Ascending aorta (tissue), 2 donors: ENCODE data around the gene PDSS1. TPM values are rescaled to one million over a fixed set of nuclear protein-coding genes. Genes with fewer than 3 reads are reported as not detected.
"Not testable (repeated sequence)": the region's sequence is repeated elsewhere in the genome, so short reads cannot be mapped to it uniquely, and the experiment has no call there.

ENCODE experiments used
- DNase-seq, 2 donors: peaks; one replicate each; pipeline ENCODE4 v3.0.0-alpha.2; 2019; ENCODE audit warnings: low spot score in 2 of 2
- H3K27ac ChIP-seq, 2 donors: fragments of 200-600 bp; sonication (generic); one replicate each; pipeline ENCODE4 v1.5.1; 2016 to 2017; ENCODE audit warnings: mild to moderate bottlenecking in 1 of 2
- H3K27me3 ChIP-seq: fragments of 200-600 bp; sonication (generic); one replicate; pipeline ENCODE4 v1.5.1; 2017
- H3K36me3 ChIP-seq, 2 donors: fragments of 200-600 bp; sonication (generic); one replicate each; pipeline ENCODE4 v1.5.1; 2016
- H3K4me1 ChIP-seq, 2 donors: fragments of 200-600 bp; sonication (generic); one replicate each; pipeline ENCODE4 v1.5.1; 2016 to 2017; ENCODE audit warnings: mild to moderate bottlenecking in 1 of 2
- H3K4me3 ChIP-seq, 2 donors: fragments of 200-600 bp; sonication (generic); one replicate each; pipeline ENCODE4 v1.5.1; 2016 to 2017; ENCODE audit warnings: mild to moderate bottlenecking in 1 of 2
- H3K9me3 ChIP-seq, 2 donors: fragments of 200-600 bp; sonication (generic); one replicate each; pipeline ENCODE4 v1.5.1; 2016
- intact Hi-C: fragments of 100-400 bp; cut with DNase I; formaldehyde crosslinking; loops from one replicate; pipeline ENCODE4 v1.15.1; 2023
- total RNA-seq: library from RNA; depleted of rRNA; stranded (reverse); fragments of >200 nt; gene quantifications from one replicate; pipeline ENCODE4 v1.1.0, GENCODE V29; 2016
- TF ChIP-seq, protein P1 (sequence below), 3 experiments: fragments of 200-600 bp in 2 of 3; fragments of 450-650 bp in 1 of 3; sonication (generic) in 2 of 3; IDR thresholded peaks; one replicate each; pipeline ENCODE4 v1.5.1; 2016 to 2019; ENCODE audit warnings: antibody characterized with exemption in 3 of 3, mild to moderate bottlenecking in 1 of 3, moderate library complexity in 1 of 3

PDSS1 gene
- total RNA-seq, 1 donor from 2014 or later, result not detected

- DNase-seq, result no peak
- Histone ChIP-seq H3K27ac (no peak overlapping the region), H3K9me3 (no peaks in the 10 kb centered on the region), H3K27me3 (no peaks in the 10 kb centered on the region), H3K4me3 (no peak overlapping the region), H3K4me1 (no peaks in the 10 kb centered on the region), H3K36me3 (no peaks in the 10 kb centered on the region)
- intact Hi-C loops, result no loop called here
- TF ChIP-seq, protein P1, sequence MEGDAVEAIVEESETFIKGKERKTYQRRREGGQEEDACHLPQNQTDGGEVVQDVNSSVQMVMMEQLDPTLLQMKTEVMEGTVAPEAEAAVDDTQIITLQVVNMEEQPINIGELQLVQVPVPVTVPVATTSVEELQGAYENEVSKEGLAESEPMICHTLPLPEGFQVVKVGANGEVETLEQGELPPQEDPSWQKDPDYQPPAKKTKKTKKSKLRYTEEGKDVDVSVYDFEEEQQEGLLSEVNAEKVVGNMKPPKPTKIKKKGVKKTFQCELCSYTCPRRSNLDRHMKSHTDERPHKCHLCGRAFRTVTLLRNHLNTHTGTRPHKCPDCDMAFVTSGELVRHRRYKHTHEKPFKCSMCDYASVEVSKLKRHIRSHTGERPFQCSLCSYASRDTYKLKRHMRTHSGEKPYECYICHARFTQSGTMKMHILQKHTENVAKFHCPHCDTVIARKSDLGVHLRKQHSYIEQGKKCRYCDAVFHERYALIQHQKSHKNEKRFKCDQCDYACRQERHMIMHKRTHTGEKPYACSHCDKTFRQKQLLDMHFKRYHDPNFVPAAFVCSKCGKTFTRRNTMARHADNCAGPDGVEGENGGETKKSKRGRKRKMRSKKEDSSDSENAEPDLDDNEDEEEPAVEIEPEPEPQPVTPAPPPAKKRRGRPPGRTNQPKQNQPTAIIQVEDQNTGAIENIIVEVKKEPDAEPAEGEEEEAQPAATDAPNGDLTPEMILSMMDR (IDR thresholded peaks at IDR 0.05), result no peak
Observed at GRCh38 chr10:26662864-26663263, 34.6 kb upstream of the PDSS1 start.

DNA sequence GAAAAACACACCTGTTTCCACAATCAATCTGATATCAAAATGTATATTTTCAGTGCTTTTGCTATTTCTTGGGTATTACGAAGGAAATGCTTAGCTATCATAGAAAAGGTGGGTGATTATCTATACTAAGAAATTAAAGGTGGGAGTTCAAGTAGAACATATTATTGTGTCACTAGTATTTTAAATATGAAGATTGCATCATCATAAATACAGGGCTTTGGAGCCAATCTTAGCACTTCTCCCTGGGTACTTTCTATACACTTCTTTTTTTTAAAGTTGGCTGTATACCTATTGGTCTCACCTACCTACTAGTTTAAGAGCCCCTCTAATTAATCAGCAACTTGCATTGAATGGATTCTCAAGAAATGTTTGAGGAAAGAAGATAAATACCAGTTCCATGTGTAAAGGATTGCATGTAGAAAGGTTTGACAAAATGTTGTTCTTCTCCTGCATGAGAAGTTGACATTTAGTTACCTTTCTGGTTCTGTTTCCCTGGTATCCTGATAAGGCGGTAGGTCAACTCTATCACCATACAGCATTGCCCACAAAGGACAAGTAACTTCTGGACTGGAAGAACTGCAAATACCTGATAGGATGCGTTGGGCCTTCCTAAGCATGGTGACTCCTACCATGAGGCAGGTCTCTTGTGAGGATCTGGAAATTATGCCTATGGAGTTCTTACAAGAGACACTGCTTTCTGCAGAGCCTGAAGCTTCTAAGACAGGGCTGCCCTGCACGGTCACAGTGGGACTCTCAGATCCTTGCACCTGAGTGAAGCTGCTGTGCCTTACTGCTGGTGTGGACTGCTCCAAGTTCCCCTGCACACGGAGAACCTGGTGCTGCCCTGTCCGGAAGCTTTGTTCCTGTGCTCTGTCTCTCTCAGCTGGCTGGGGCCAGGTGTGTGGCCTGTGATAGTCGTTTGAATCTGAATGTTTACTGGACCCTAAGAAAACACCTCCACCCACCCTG, 32.1 kb upstream of the PDSS1 start:
- no peaks in the 10 kb centered on the region for H3K9me3 ChIP-seq
- H3K27me3 ChIP-seq, result no peaks in the 10 kb centered on the region
- H3K4me1 ChIP-seq, result no peaks in the 10 kb centered on the region
- TF ChIP-seq, protein P1 (IDR thresholded peaks at IDR 0.05), result no peak
- no peak for DNase-seq
- no peak overlapping the region for H3K4me3 ChIP-seq
- H3K36me3 ChIP-seq, result no peaks in the 10 kb centered on the region
- intact Hi-C loops, result no loop called here
- no peak overlapping the region for H3K27ac ChIP-seq

DNA sequence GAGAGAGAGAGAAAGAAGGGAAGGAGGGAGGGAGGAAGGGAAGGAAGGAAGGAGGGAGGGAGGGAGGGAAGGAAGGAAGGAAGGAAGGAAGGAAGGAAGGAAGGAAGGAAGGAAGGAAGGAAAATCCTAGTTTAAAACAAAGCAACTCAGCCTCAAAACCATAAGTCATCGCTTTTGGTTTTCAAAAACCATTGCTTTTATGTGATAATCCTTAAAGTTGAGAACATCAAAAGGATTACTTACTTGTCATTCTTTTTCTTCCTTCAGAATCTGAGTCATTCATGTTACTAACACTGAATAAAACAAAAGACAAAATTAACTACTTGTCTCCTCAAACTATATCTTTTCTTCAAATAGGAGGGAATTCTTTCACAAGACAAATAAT, 21.6 kb upstream of the PDSS1 start:
- H3K27ac ChIP-seq, result no peak overlapping the region
- TF ChIP-seq, protein P1 (IDR thresholded peaks at IDR 0.05), result no peak
- no peaks in the 10 kb centered on the region for H3K4me1 ChIP-seq
- no peak overlapping the region for H3K4me3 ChIP-seq
- H3K27me3 ChIP-seq, result no peaks in the 10 kb centered on the region
- intact Hi-C loops, result no loop called here
- no peak for DNase-seq
- no peaks in the 10 kb centered on the region for H3K36me3 ChIP-seq
- H3K9me3 ChIP-seq, result no peaks in the 10 kb centered on the region

DNA sequence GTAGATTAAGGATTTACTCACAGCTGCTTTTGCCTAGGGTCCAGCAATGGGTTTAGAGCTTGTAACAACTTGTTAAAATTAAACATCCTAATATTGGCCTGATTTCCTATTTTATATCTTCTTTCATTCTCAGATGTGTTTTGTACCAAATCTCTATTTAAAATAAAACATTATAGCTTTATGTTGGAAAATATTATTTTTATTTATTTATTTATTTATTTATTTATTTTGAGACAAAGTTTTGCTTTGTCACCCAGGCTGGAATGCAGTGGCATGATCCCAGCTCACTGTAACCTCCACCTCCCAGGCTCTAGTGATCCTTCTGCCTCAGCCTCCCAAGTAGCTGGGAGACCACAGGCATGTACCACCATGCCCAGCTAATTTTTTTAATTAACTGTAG, 17.9 kb upstream of the PDSS1 start:
- intact Hi-C loops, result no loop called here
- Histone ChIP-seq H3K27ac (no peak overlapping the region), H3K4me1 (no peaks in the 10 kb centered on the region), H3K4me3 (no peak overlapping the region), H3K36me3 (no peaks in the 10 kb centered on the region), H3K9me3 (no peaks in the 10 kb centered on the region), H3K27me3 (no peaks in the 10 kb centered on the region)
- TF ChIP-seq, protein P1 (IDR thresholded peaks at IDR 0.05), result no peak
- DNase-seq, result no peak

- Histone ChIP-seq H3K27me3 (no peaks in the 10 kb centered on the region), H3K4me3 (no peak overlapping the region), H3K4me1 (no peaks in the 10 kb centered on the region), H3K9me3 (no peaks in the 10 kb centered on the region), H3K36me3 (no peaks in the 10 kb centered on the region), H3K27ac (no peak overlapping the region)
- TF ChIP-seq, protein P1 (IDR thresholded peaks at IDR 0.05), result no peak
- intact Hi-C loops, result no loop called here
- DNase-seq, result no peak
Observed at GRCh38 chr10:26681076-26681475, 16.4 kb upstream of the PDSS1 start.

DNA sequence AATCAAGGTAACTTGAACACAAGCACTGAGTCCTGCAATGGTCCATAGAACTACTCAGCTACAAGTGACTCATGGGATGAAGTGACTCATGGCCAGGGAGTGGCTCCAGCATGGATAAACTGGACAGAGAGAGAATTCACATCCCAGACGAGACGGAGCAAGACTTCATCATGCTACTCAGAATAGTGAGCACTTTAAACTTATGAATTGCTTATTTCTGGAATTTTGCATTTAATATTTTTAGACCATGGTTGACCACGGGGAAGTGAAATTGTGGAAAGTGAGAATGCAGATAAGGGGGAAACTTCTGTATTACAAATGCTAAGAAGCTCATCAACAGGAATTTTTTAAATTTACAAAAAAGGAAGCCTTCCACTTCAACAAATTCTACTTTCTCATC, 15.5 kb upstream of the PDSS1 start:
- H3K36me3 ChIP-seq, H3K27ac ChIP-seq, H3K4me3 ChIP-seq, H3K27me3 ChIP-seq, H3K9me3 ChIP-seq, H3K4me1 ChIP-seq, DNase-seq, intact Hi-C loops: not testable (repeated sequence)
